ENCODE data around the gene BTF3L4. TPM values are rescaled to one million over a fixed set of nuclear protein-coding genes. Genes with fewer than 3 reads are reported as not detected.

The BTF3L4 gene
- total and polyA plus RNA-seq, 12 donors, result 24.9 to 37.1 (median 30.2) TPM

DNA sequence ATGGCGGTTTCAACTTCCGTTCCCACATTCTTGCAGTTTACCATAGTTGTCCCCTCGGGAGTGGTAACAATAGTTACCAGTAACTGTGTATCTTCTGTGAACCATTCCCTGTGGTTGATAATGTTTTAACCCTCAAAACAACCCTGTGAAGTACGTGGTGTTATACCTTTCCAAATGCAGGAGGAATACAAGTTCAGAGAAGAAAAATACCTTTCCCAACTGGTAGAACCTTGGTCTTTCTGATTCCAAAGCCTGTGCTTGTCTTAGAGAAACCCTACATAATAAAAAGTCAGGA is 789 bp downstream of the BTF3L4 start:
- peaks cover 0 to 40% (median 14%) of the 10 kb centered on the region in 9 donors for H3K36me3 ChIP-seq
- TF ChIP-seq, protein P1, sequence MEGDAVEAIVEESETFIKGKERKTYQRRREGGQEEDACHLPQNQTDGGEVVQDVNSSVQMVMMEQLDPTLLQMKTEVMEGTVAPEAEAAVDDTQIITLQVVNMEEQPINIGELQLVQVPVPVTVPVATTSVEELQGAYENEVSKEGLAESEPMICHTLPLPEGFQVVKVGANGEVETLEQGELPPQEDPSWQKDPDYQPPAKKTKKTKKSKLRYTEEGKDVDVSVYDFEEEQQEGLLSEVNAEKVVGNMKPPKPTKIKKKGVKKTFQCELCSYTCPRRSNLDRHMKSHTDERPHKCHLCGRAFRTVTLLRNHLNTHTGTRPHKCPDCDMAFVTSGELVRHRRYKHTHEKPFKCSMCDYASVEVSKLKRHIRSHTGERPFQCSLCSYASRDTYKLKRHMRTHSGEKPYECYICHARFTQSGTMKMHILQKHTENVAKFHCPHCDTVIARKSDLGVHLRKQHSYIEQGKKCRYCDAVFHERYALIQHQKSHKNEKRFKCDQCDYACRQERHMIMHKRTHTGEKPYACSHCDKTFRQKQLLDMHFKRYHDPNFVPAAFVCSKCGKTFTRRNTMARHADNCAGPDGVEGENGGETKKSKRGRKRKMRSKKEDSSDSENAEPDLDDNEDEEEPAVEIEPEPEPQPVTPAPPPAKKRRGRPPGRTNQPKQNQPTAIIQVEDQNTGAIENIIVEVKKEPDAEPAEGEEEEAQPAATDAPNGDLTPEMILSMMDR (IDR thresholded peaks at IDR 0.05), result no peak
- H3K27me3 ChIP-seq, result no peaks in the 10 kb centered on the region
- H3K4me1 ChIP-seq, result peaks cover 2 to 53% (median 37%) of the 10 kb centered on the region in 9 donors
- no peaks in the 10 kb centered on the region for H3K9me3 ChIP-seq
- H3K27ac ChIP-seq, result peak overlapping the region in 9 of 10 donors; percentile 86 to 97 (median 91)
- 0 to 2% methylated on average over 4 of the region's 4 CpGs for WGBS, 2 donors
- ATAC-seq (no peak), DNase-seq (no peak)
- peak overlapping the region; percentile 73 to 99 (median 90) for H3K4me3 ChIP-seq
- intact Hi-C loops (cut with DNase I), result loop anchor here in 1 of 10 donors (5.0 kb wide), 1 partner anchor 180 kb away; the partner anchor contains the start of gene NRDC

DNA sequence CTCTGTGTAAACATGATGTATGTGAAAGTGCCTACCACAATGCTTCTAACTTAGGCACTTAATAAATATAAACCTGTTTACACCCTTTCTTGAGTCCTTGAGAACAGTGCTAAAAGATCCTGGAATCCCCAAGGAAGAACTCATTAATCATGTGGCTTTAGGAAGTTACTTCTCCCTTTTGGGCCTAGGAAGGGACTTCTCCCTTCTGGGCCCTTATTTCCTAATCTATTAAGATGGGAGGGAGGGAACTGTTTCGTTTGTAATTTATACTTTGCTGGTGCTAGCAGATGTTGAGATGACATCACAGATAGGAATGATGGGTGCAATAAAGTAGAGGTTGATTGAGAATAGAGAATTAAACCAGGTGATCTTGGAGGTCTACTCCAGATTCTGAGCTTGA is 1.2 kb downstream of the BTF3L4 start:
- DNase-seq, result no peak
- Histone ChIP-seq H3K36me3 (peaks cover 0 to 39% (median 14%) of the 10 kb centered on the region in 9 donors), H3K4me1 (peaks cover 2 to 53% (median 37%) of the 10 kb centered on the region in 9 donors), H3K27ac (peak overlapping the region in 5 of 10 donors; percentile 88 to 97 (median 91)), H3K9me3 (no peaks in the 10 kb centered on the region), H3K27me3 (no peaks in the 10 kb centered on the region), H3K4me3 (peak overlapping the region in 8 of 10 donors; percentile 73 to 99 (median 90))
- ATAC-seq, result no peak
- TF ChIP-seq, protein P1 (IDR thresholded peaks at IDR 0.05), result no peak
- WGBS, 2 donors, result 15 to 22% methylated on average over 1 of the region's 1 CpG
- intact Hi-C loops (cut with DNase I), result loop anchor here in 1 of 10 donors (5.0 kb wide), 1 partner anchor 180 kb away; the partner anchor contains the start of gene NRDC

DNA sequence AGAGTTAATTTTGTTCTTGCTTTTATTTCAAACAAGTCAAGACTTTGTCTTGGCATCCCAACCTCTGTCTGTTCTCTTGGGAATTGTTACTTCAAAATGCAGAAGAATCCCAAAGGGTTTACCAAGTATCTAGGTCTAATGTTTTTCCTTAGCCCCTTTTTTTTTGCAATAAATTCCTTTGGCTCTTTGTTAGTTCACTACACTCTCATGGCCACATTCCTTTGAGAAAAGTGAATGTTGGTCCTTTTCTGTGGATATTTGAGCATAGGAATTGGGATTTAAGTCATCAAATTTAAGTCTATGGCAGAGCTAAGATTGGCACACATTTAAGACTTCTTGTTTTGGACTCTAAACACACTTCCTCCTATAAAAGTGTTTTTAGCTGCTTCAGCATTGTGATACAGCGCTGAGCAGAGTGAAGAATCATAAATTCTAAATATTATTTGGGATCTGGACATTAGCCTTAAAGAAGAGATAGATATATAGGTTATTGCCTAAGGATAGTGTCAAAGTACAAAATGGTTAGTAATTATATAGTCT is 1.9 kb downstream of the BTF3L4 start:
- no peak for ATAC-seq
- TF ChIP-seq, protein P1 (IDR thresholded peaks at IDR 0.05), result no peak
- no peaks in the 10 kb centered on the region for H3K27me3 ChIP-seq
- no peaks in the 10 kb centered on the region for H3K9me3 ChIP-seq
- H3K4me3 ChIP-seq, result peak overlapping the region in 3 of 10 donors; percentile 86 to 97 (median 92)
- 84 to 88% methylated on average over 1 of the region's 1 CpG for WGBS, 2 donors
- no peak for DNase-seq
- H3K4me1 ChIP-seq, result peaks cover 2 to 53% (median 37%) of the 10 kb centered on the region in 9 donors
- peak overlapping the region in 3 of 10 donors; percentile 4 to 97 (median 96) for H3K27ac ChIP-seq
- intact Hi-C loops (cut with DNase I), result loop anchor here in 1 of 10 donors (5.0 kb wide), 1 partner anchor 181 kb away; the partner anchor contains the start of gene NRDC
- H3K36me3 ChIP-seq, result peaks cover 0 to 39% (median 17%) of the 10 kb centered on the region in 9 donors

DNA sequence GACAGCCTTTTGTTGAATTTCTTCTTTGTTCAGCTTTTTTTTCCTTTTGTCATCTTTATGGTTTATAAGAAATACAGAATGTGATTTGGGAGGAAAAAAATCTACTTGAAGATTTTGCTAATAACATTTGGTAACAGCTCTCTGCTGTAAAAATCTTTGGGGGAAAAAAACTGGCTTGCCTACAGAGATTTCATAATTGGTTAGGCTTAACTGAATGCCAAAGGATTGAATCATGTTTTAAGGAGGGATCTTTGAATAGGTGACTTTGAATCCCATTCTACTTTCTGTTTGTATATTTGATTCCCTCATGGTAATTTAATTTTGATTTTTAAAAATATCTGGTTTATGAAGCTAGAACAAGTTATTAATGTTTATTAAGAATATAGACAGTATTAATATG is 3.2 kb downstream of the BTF3L4 start:
- ATAC-seq (no peak), DNase-seq (no peak)
- TF ChIP-seq, protein P1 (IDR thresholded peaks at IDR 0.05), result no peak
- H3K9me3 ChIP-seq, result no peaks in the 10 kb centered on the region
- intact Hi-C loops (cut with DNase I), result loop anchor here in 1 of 10 donors (5.0 kb wide), 1 partner anchor 182 kb away; the partner anchor contains the start of gene NRDC
- no peak overlapping the region for H3K4me3 ChIP-seq
- H3K27ac ChIP-seq, result no peak overlapping the region
- H3K27me3 ChIP-seq, result no peaks in the 10 kb centered on the region
- H3K36me3 ChIP-seq, result peaks cover 0 to 47% (median 21%) of the 10 kb centered on the region in 9 donors
- H3K4me1 ChIP-seq, result peaks cover 2 to 43% (median 31%) of the 10 kb centered on the region in 9 donors
